Sigmoid colon (tissue), 7 donors: ENCODE results near the gene PUM1. TPM values are rescaled to one million over a fixed set of nuclear protein-coding genes. Genes with fewer than 3 reads are reported as not detected.

ENCODE experiments used
- DNase-seq: peaks from one replicate; pipeline ENCODE4 v3.0.0-alpha.2; 2019
- H3K27ac ChIP-seq, 4 donors: fragments of 200-600 bp; sonication (generic); one replicate each; pipeline ENCODE4 v1.5.1; 2016 to 2019; ENCODE audit warnings: mild to moderate bottlenecking in 1 of 4
- H3K27me3 ChIP-seq, 3 donors: fragments of 200-600 bp; sonication (generic); one replicate each; pipeline ENCODE4 v1.5.1; 2019; ENCODE audit warnings: mild to moderate bottlenecking in 1 of 3
- H3K36me3 ChIP-seq, 4 donors: fragments of 200-600 bp; sonication (generic); one replicate each; pipeline ENCODE4 v1.5.1; 2016 to 2019
- H3K4me1 ChIP-seq, 4 donors: fragments of 200-600 bp; sonication (generic); one replicate each; pipeline ENCODE4 v1.5.1; 2017 to 2019
- H3K4me3 ChIP-seq, 4 donors: fragments of 200-600 bp; sonication (generic); one replicate each; pipeline ENCODE4 v1.5.1; 2017 to 2019; ENCODE audit warnings: mild to moderate bottlenecking in 2 of 4, moderate library complexity in 1 of 4
- H3K9me3 ChIP-seq, 4 donors: fragments of 200-600 bp in 3 of 4; sonication (generic) in 3 of 4; one replicate each; pipeline versions ENCODE4 v1.5.1 to v1.6.1; 2013 to 2019
- EP300 ChIP-seq, 4 donors: sonication (generic); formaldehyde crosslinking; IDR thresholded peaks; one replicate each; pipeline ENCODE4 v1.6.1; 2017; ENCODE audit warnings: antibody characterized with exemption in 4 of 4
- POLR2A ChIP-seq, 2 donors: fragments of 450-650 bp; IDR thresholded peaks; one replicate each; pipeline ENCODE4 v1.6.1; 2016; ENCODE audit warnings: antibody characterized with exemption in 2 of 2, mild to moderate bottlenecking in 2 of 2, moderate library complexity in 2 of 2
- POLR2AphosphoS5 ChIP-seq, 4 donors: sonication (generic); formaldehyde crosslinking; IDR thresholded peaks; one replicate each; pipeline ENCODE4 v1.6.1; 2017; ENCODE audit warnings: antibody characterized with exemption in 4 of 4
- WGBS, 2 donors: extraction: QIAGEN DNeasy Blood & Tissue Kit; methylation state at CpG; one replicate each; pipeline ENCODE4 v1.1.7; 2013; 5-methylcytosine and 5-hydroxymethylcytosine counted together
- intact Hi-C: fragments of 100-400 bp; cut with DNase I; formaldehyde crosslinking; loops from one replicate; pipeline ENCODE4 v1.15.1; 2023
- polyA plus RNA-seq, 3 donors: library from polyadenylated mRNA; stranded (reverse); fragments of 200-250 nt; gene quantifications; one replicate each; pipeline ENCODE4 v1.2.3, GENCODE V29; 2013
- total RNA-seq, 4 donors: library from RNA; depleted of rRNA; stranded (reverse); fragments of >200 nt; gene quantifications; one replicate each; pipeline ENCODE4 v1.1.0, GENCODE V29; 2016
- TF ChIP-seq, protein P1 (sequence below), 4 experiments: fragments of 450-650 bp in 3 of 4; fragments of 200-600 bp in 1 of 4; IDR thresholded peaks; one replicate each; pipeline ENCODE4 v1.5.1; 2016 to 2019; ENCODE audit warnings: antibody characterized with exemption in 4 of 4, mild to moderate bottlenecking in 3 of 4, moderate library complexity in 2 of 4
- donor health status: healthy with polysubstance abuse.
- donor health status: Bipolar disorder and iron deficiency.
- donor health status: healthy.

The PUM1 gene
- total and polyA plus RNA-seq, 7 donors: 16.9 to 89.5 (median 66.4) TPM

DNA sequence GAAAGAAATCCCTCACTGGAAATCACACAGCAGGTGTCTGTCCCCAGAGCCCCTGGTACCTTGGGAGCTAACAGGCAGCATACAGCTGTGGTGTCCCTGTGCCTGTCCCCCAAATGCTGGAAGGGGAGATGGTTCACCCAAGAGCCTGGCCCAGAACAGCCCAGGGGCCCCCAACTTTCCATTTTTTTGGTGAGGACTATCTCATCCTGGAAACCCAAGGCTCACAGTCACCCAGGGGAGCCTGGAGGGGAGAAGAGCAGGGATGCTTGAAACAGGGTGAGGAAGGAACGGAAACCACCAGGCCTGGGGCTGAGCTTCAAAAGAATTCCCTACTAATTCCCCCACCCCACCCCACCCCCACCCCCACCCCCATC, 160.6 kb downstream of the PUM1 start:
- no peak overlapping the region for H3K4me3 ChIP-seq
- H3K27ac ChIP-seq: peak overlapping the region; percentile 76 to 95 (median 94)
- peaks cover 0 to 86% (median 78%) of the 10 kb centered on the region in 4 donors for H3K4me1 ChIP-seq
- intact Hi-C loops: no loop called here
- DNase-seq: peak; percentile 60
- H3K9me3 ChIP-seq: no peaks in the 10 kb centered on the region
- no peaks in the 10 kb centered on the region for H3K27me3 ChIP-seq
- TF ChIP-seq POLR2AphosphoS5 (IDR thresholded peaks at IDR 0.05) (no peak), POLR2A (IDR thresholded peaks at IDR 0.05) (no peak), EP300 (IDR thresholded peaks at IDR 0.05) (no peak)
- TF ChIP-seq, protein P1, sequence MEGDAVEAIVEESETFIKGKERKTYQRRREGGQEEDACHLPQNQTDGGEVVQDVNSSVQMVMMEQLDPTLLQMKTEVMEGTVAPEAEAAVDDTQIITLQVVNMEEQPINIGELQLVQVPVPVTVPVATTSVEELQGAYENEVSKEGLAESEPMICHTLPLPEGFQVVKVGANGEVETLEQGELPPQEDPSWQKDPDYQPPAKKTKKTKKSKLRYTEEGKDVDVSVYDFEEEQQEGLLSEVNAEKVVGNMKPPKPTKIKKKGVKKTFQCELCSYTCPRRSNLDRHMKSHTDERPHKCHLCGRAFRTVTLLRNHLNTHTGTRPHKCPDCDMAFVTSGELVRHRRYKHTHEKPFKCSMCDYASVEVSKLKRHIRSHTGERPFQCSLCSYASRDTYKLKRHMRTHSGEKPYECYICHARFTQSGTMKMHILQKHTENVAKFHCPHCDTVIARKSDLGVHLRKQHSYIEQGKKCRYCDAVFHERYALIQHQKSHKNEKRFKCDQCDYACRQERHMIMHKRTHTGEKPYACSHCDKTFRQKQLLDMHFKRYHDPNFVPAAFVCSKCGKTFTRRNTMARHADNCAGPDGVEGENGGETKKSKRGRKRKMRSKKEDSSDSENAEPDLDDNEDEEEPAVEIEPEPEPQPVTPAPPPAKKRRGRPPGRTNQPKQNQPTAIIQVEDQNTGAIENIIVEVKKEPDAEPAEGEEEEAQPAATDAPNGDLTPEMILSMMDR (IDR thresholded peaks at IDR 0.05): no peak
- WGBS, 2 donors: 89 to 100% methylated on average over 1 of the region's 1 CpG
- no peaks in the 10 kb centered on the region for H3K36me3 ChIP-seq

DNA sequence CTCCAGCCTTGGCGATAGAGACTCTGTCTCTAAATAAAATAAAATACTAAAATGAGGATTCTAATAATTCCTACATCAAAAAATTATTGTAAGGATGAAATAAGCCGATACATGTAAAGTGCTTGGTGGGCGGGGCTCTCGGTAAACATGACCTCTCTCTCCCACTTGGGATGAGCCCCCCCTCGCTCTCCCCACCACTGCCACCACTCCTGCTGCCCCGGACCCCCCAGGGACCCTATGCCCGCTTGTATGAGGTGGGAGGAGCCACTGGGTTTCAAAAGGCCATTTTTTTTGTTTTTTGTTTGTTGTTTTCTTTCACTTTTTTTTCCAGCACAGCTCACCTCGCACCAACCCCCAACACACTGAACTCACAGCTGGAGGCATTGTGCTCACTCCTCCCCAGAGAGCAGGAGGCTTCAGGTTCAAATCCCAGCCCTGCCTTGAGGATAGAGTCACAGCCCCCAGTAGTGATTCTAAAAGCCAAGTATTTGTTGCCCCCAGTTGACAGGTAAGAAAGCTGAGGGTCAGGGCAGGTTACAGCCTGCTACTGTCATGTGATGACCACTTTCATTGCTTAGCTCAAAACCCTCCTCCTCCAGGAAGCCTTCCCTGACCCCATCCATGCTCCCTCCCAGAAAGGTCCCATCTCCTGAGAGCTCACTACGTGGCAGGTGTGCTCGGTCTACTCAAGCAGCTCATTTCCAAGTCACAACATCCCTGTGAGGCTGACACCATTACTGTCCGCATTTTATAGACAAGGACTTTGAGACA, 161.1 kb downstream of the PUM1 start:
- WGBS, 2 donors: 32 to 61% methylated on average over 11 of the region's 11 CpGs
- H3K36me3 ChIP-seq: no peaks in the 10 kb centered on the region
- H3K27me3 ChIP-seq: no peaks in the 10 kb centered on the region
- intact Hi-C loops: no loop called here
- no peak for TF ChIP-seq POLR2AphosphoS5 (IDR thresholded peaks at IDR 0.05)
- TF ChIP-seq EP300 (IDR thresholded peaks at IDR 0.05): no peak
- no peak for TF ChIP-seq POLR2A (IDR thresholded peaks at IDR 0.05)
- TF ChIP-seq, protein P1 (IDR thresholded peaks at IDR 0.05): no peak
- peak; percentile 51 for DNase-seq
- H3K4me1 ChIP-seq: peaks cover 0 to 89% (median 75%) of the 10 kb centered on the region in 4 donors
- H3K9me3 ChIP-seq: no peaks in the 10 kb centered on the region
- peak overlapping the region; percentile 76 to 95 (median 94) for H3K27ac ChIP-seq
- H3K4me3 ChIP-seq: no peak overlapping the region

DNA sequence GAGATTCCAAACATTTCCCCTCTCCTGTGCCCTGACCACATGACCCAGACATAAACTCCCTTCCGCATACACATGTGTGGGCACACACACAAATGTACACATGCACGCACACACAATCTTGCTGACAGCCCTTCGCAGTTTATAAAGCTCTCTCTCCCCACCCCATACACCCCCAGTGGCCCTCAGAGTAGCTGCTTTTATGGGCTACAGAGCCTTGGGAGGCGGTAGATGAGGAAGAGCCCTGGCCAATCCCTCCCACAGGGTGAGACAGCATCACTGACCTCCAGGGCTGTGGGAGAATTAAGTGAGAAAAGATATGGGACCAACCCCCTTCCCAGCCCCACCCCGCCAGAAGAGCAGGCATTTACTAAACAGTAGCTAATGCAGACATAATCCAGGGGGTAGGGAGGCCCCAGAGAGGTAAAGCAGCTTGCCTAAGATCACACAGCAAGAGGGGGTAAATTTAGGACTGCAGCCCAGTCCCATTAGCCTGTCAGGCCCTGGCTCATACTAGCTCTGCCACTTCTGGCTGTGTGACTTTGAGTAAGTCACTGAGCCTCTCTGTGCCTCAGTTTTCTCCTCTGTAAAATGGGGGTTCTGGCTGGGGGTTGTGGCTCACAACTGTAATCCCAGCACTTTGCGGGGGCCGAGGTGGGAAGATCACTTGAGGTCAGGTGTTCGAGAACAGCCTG, 162.0 kb downstream of the PUM1 start:
- intact Hi-C loops: no loop called here
- H3K36me3 ChIP-seq: no peaks in the 10 kb centered on the region
- WGBS, 2 donors: 77 to 80% methylated on average over 8 of the region's 8 CpGs
- H3K4me1 ChIP-seq: peaks cover 0 to 91% (median 76%) of the 10 kb centered on the region in 4 donors
- H3K27ac ChIP-seq: peak overlapping the region; percentile 76 to 95 (median 94)
- no peaks in the 10 kb centered on the region for H3K27me3 ChIP-seq
- H3K4me3 ChIP-seq: no peak overlapping the region
- TF ChIP-seq POLR2A (IDR thresholded peaks at IDR 0.05): no peak
- TF ChIP-seq, protein P1 (IDR thresholded peaks at IDR 0.05): peak in 1 of 4 experiments; percentile 21
- peak; percentile 56 for DNase-seq
- no peaks in the 10 kb centered on the region for H3K9me3 ChIP-seq

DNA sequence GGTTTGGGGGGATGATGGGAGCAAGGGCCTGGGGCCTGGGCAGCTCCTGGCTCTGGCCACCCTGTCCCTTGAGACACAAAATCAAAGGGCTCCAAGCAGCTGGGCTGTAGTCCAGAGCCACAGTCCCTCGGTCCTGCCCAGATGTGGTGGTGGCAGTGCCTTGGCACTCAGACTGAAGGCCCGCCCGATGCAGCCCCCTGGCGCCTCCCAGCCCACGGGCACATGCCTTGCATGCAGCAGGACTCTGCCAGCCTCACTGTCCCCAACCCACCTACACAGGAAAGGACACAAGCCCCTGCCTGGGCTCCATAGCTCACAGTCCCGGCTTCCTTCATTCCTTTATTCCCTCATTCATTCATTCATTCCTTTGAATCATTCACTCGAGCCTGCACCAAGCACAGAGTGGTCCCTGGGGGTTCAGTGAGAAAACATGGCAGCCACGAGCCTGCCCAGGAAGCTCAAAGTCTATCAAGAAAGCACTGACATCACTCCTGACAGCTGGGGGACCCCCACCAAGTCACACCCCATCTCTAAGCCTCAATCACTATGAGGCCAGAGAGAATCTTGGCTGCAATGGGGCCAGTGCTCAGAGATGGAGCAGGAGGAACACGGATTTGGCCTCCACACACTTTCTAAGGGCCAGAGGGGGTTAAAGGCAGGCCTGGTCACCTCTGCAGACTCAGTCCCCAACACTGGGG, 162.8 kb downstream of the PUM1 start:
- WGBS, 2 donors: 74 to 78% methylated on average over 9 of the region's 9 CpGs
- Histone ChIP-seq H3K27ac (peak overlapping the region; percentile 76 to 95 (median 94)), H3K27me3 (no peaks in the 10 kb centered on the region), H3K9me3 (no peaks in the 10 kb centered on the region), H3K4me1 (peaks cover 0 to 98% (median 84%) of the 10 kb centered on the region in 4 donors), H3K36me3 (no peaks in the 10 kb centered on the region), H3K4me3 (no peak overlapping the region)
- intact Hi-C loops: no loop called here
- peak; percentile 67 for DNase-seq
- no peak for TF ChIP-seq POLR2A (IDR thresholded peaks at IDR 0.05)
- no peak for TF ChIP-seq POLR2AphosphoS5 (IDR thresholded peaks at IDR 0.05)
- TF ChIP-seq, protein P1 (IDR thresholded peaks at IDR 0.05): no peak
- no peak for TF ChIP-seq EP300 (IDR thresholded peaks at IDR 0.05)
